ENCODE results near the gene ABCF1. TPM values are rescaled to one million over a fixed set of nuclear protein-coding genes. Genes with fewer than 3 reads are reported as not detected.

ABCF1 gene
- total RNA-seq, 1 experiment from 2014 or later: 53.3 TPM

GRCh38 chr6:30617565-30618269, 46.5 kb downstream of the ABCF1 start, which contains the start of gene MRPS18B:
Gene MRPS18B (plus strand): TSS chr6:30617840. CDS start chr6:30617866, 26 bp downstream.
- Histone ChIP-seq H3K27ac (ENCODE audit: low read depth, low read length) (peak within 1 kb of the TSS; percentile 87), H3K36me3 (ENCODE audit: control insufficient read depth in 1 of 2, insufficient read depth in 2 of 2, low read length in 2 of 2) (peaks cover 27 to 38% of the 10 kb centered on the region in 2 experiments), H4K20me1 (ENCODE audit: insufficient read depth) (no peaks in the 10 kb centered on the region; the same call in 1 of the 2 replicates), H3K9me3 (ENCODE audit: control insufficient read depth in 1 of 2, insufficient read depth in 1 of 2, low read depth in 1 of 2, low read length in 2 of 2) (no peaks in the 10 kb centered on the region), H3K9me2 (ENCODE audit: insufficient read depth) (no peaks in the 10 kb centered on the region), H3K4me3 (replicated peaks in 1 of 2; ENCODE audit: low read depth in 1 of 2, low read length in 2 of 2) (peak within 1 kb of the TSS; percentile 92 to 94), H3K4me1 (ENCODE audit: control insufficient read depth in 1 of 2, insufficient read depth in 2 of 2, low read length in 2 of 2) (peaks cover 13 to 40% of the 10 kb centered on the region in 2 experiments), H3K4me2 (ENCODE audit: low read length) (peak within 1 kb of the TSS; percentile 87), H2AFZ (ENCODE audit: low read depth, low read length, poor library complexity, severe bottlenecking) (no peak within 1 kb of the TSS), H3K79me2 (ENCODE audit: insufficient read depth, low read length) (peaks cover 65% of the 10 kb centered on the region), H3K27me3 (ENCODE audit: insufficient read depth, low read length) (no peaks in the 10 kb centered on the region), H3K9ac (ENCODE audit: low read length) (peak within 1 kb of the TSS; percentile 98)
- TF ChIP-seq CEBPB (IDR thresholded peaks at IDR 0.05; ENCODE audit: low read depth): no peak
- no peak for TF ChIP-seq MAX (IDR thresholded peaks at IDR 0.05)
- peak; percentile 58 for TF ChIP-seq POLR2A (IDR thresholded peaks at IDR 0.05; ENCODE audit: borderline replicate concordance, extremely low read depth, insufficient read depth, insufficient read length)
- no peak for TF ChIP-seq CTCF (IDR thresholded peaks at IDR 0.05 in 2 of 3, conservative IDR thresholded peaks at IDR 0.05 in 1 of 3; ENCODE audit: borderline replicate concordance in 1 of 3, insufficient read depth in 1 of 3, low read depth in 2 of 3, low read length in 2 of 3)
- TF ChIP-seq YY1 (IDR thresholded peaks at IDR 0.05; ENCODE audit: extremely low read depth, insufficient replicate concordance, low read depth, low read length): peak; percentile 96
- peak; percentile 86 for TF ChIP-seq POLR2AphosphoS5 (IDR thresholded peaks at IDR 0.05; ENCODE audit: low read depth, low read length)
- no peak for TF ChIP-seq RAD21 (IDR thresholded peaks at IDR 0.05; ENCODE audit: low read depth)
- no peak for TF ChIP-seq ZFX (IDR thresholded peaks at IDR 0.05)
- TF ChIP-seq TCF7L2 (IDR thresholded peaks at IDR 0.05; ENCODE audit: borderline replicate concordance, extremely low read depth, insufficient read depth, insufficient read length): no peak
- intact Hi-C loops (cut with micrococcal nuclease): loop anchor here (1.0 to 10.0 kb wide), 4 partner anchors 9 to 197 kb away; partner anchors contain the start of genes ATAT1 and DHX16
- ChIA-PET RAD21 (ENCODE audit: low non-redundant PET in 1 of 2, low total read pairs in 2 of 2, uncharacterized antibody in 2 of 2, unreplicated experiment in 2 of 2) (no interaction called here), POLR2A (interaction anchor here (0.6 to 1.6 kb wide), 10 partner anchors 9 to 113 kb away, joined by 3 to 7 read pairs (median 4); partner anchors contain the start of genes ATAT1, MDC1 and PRR3), CTCF (interaction anchor here (0.6 to 1.0 kb wide), 2 partner anchors 113 to 164 kb away, joined by 4 to 5 read pairs; no protein-coding TSS in a partner anchor)
- TSS peak; percentile 80 for BruUV-seq (replicated peaks)
- ATAC-seq: peak; percentile 83
- peak; percentile 96 for DNase-seq (ENCODE audit: low read depth, low spot score)

Data from HCT116 (cell line).